Spleen (tissue), 7 donors: ENCODE data around the gene CT45A9.
"Not testable (repeated sequence)": the region's sequence is repeated elsewhere in the genome, so short reads cannot be mapped to it uniquely, and the experiment has no call there.

Experiments used
- CTCF ChIP-seq, 11 experiments: fragments of 200-600 bp in 7 of 11; fragments of 450-650 bp in 4 of 11; sonication (generic) in 4 of 11; IDR thresholded peaks in 8 of 11; conservative IDR thresholded peaks in 3 of 11; 1 replicate in 7 of 11; 2 replicates in 4 of 11; pipeline versions ENCODE4 v1.4.0 to v1.8.0; 2016 to 2021; ENCODE audit warnings: antibody characterized with exemption in 11 of 11, inconsistent platforms in 4 of 11, mild to moderate bottlenecking in 1 of 11
- POLR2A ChIP-seq, 3 donors: fragments of 450-650 bp; IDR thresholded peaks; one replicate each; pipeline ENCODE4 v1.5.1; 2017; ENCODE audit warnings: antibody characterized with exemption in 3 of 3, mild to moderate bottlenecking in 1 of 3
- donor health status: DM: no; HTN: no; CAD: no; lungs with moderate emphysema.
- donor health status: DM: no; HTN: no; CAD: no.
- donor health status: DM: no; HTN: no; CAD: no.

GRCh38 chrX:135920516-135920915 lies 48.9 kb upstream of the CT45A9 start:
- TF ChIP-seq POLR2A (IDR thresholded peaks at IDR 0.05); CTCF (IDR thresholded peaks at IDR 0.05 in 8 of 11, conservative IDR thresholded peaks at IDR 0.05 in 3 of 11): not testable (repeated sequence)
